CD4-positive, alpha-beta T cell treated with Interleukin-17A for 4 hours (primary cell): Measurements from ENCODE around the gene PDZD7.

Experiments
- DNase-seq: peaks from one replicate; pipeline ENCODE4 v3.0.0-alpha.2; 2020; ENCODE audit warnings: mixed read lengths

Gene PDZD7

GRCh38 chr10:101031128-101031795 lies at the start of gene PDZD7, which contains the start of gene SFXN3:
Gene PDZD7, minus strand, starts transcription at chr10:101031129. Its CDS starts 910 bp downstream, at chr10:101030219.
Gene SFXN3, plus strand, starts transcription at chr10:101031234. Its CDS starts 3,461 bp downstream, at chr10:101034695.
- peak; percentile 98 for DNase-seq

GRCh38 chr10:101079874-101080273 lies 48.9 kb upstream of the PDZD7 start:
- DNase-seq: no peak

- DNase-seq: no peak
Measured at GRCh38 chr10:101076630-101077029, 45.7 kb upstream of the PDZD7 start.

DNA sequence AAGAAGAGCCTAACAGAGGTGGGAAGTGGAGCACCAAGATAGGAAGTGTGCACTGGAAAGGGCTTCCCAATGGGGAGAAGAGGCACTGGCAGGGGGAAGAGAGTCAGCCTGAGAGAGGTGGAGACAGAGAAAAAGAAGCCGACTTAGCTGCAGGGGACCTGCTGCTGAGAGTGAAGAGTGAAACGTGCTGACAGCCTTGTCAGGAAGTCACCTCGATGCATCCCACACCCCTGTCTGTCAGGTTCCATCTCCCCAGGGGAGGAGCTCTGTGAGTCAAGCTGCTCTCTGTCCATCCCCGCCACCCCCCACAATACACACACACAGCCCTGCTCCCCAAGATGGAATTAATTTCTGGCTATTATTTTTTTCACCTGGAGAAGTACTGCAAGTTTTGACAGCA lies 44.8 kb upstream of the PDZD7 start:
- DNase-seq: no peak

- DNase-seq: no peak
Measured at GRCh38 chr10:101073631-101074030, 42.7 kb upstream of the PDZD7 start.

- DNase-seq: no peak
Measured at GRCh38 chr10:101072923-101073322, 42.0 kb upstream of the PDZD7 start.

DNA sequence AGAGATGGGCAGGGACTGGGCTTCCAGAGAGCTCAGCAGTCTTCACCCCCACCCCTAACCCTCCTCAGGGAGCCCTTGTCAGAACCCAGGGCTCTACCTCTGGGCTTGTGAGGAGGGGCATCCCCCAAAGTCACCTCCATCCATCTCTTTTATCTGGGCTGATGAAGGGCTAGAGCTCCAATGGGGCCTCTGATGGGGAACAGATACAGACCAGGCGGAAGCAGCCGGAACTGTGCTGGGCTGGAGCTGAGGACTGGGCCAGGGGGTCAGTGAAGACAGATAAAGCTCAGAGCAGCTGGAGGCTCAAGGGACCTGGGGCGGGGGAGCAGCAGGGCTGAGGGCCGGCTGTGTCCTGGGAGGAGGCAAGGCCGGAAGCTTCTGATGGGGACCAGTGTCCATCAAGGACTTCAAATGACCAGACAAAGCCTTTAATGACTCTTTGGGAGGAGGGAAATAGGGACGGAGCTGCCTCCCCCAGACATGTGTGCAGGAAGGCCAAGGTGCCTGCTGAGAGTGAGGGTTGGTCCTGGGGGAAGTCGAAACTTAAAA lies 41.0 kb upstream of the PDZD7 start:
- no peak for DNase-seq

DNA sequence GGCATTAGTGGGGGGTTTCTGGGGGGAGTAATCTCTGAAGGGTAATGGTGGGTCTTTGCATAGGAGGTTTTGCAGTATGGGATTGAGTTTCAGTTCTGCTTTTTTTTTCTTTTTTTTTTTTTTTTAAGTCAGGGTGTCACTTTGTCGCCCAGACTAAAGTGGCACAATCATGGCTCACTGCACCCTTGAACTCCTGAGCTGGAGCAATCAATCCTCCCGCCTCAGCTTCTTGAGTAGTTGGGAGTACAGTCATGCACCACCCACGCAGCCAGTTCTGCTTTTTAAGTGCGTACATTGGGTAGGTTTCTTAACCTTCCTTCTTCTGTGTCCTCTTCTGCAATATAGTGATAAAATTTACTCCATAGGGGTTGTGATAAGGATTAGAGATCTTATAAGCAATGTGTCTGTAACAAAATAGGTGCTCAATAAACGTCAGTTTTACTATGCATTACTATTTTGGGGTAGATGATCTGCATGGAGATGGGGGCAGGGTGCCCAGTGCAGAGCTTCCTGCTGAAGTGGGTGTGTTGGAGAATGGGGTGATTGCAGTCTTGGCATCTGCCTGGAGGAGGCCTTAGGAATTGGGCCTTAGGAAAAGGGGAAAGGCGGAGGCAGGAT lies 40.4 kb upstream of the PDZD7 start:
- DNase-seq: no peak

DNA sequence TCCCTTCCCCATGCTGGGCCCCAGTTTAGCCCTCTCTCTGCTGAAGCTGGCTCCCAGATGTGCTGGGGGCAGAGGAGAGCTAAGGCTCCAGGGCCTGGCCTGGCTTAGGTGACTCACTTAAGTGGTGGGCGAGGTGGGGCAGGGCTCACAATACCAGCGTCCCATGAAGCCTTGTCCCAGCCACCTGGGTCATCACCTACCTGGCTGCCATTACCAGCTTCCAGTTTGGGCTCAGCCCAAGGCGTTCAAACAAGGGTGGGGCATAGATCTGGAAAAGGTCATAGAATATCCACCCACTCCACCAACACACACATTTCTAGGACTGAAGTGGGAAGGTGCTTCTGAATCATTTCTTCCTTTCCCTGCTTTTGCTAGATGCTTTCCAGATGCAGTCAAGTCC lies 39.2 kb upstream of the PDZD7 start:
- no peak for DNase-seq

DNA sequence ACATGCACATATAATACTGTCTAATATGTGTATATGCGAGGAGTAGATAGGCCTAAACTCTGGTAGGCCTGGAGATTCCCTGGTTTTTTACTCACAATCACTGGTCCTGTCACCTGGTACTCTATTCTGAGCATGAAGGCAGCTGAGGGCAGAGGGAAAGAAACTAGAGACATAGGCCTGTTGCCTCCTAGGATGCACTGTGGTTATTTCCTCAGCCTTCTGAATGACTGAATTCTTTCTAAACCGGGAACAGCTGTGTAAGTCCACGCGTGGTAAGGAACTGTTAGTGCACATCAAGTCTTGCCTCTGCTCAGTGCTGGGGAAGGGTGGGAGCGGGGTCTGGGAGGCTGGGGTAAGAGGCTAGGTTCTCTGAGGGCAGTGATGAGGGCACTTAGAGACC lies 38.5 kb upstream of the PDZD7 start:
- no peak for DNase-seq

DNA sequence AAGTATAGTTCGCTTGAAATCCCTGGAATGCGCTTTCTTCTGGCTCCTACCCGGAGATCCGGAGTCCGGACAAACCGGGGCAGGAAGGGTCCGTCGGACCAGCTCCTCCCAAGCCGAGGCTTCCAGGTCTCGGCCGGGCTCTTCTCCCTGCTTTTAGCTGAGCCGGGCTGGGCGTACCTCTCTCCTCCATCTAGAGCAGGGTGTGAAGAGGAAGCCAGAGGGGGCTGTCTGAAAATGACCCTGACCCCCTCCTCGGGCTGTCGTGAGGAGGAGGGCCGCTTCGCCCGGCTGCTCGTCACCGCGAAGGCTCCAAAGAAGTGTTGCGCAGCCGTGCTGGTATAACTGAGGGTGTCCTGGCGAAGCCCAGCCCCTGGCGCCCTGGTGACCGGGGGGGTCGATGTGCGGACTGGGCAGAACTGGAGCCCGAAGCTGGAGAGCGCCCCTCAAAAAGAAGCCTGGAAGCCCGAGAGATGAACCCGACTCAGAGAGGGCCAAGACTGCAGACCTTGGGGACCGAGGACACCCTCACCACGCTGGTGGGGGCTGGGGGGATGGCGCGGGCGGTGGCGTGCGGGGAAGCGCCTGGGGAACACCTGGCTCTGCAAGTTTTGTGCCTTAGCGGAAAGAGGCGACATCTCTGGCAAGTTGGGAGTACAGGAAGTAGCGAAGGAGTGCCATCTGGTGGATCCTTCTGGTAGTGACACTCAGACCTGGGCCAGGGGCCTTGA lies 36.6 kb upstream of the PDZD7 start:
- peak; percentile 82 for DNase-seq

DNA sequence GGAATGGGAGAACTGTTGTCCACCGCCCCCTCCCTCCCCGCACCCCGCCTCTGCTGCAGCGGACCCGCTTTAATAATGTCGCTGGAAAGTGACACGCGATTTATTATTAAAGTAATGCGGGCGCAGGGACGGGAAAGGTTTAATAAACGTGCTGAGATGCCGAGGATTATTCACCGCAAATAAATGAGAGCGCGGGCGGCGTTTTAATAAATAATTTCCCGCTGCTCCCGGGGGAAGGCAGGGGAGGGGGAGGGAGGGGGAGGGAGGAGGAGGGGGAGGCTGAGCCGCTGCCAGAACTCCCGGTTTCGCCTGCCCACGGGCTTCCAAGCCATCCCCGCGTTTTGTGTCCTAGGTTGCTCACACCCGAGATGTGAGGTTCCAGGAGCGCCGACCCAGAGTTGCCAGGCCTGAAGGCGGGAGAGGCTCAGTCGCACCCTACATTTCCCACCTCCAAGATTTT lies 36.0 kb upstream of the PDZD7 start:
- peak; percentile 9 for DNase-seq

- peak; percentile 68 for DNase-seq
Measured at GRCh38 chr10:101066146-101066895, 35.4 kb upstream of the PDZD7 start.

- no peak for DNase-seq
Measured at GRCh38 chr10:101065481-101066145, 34.7 kb upstream of the PDZD7 start.

DNA sequence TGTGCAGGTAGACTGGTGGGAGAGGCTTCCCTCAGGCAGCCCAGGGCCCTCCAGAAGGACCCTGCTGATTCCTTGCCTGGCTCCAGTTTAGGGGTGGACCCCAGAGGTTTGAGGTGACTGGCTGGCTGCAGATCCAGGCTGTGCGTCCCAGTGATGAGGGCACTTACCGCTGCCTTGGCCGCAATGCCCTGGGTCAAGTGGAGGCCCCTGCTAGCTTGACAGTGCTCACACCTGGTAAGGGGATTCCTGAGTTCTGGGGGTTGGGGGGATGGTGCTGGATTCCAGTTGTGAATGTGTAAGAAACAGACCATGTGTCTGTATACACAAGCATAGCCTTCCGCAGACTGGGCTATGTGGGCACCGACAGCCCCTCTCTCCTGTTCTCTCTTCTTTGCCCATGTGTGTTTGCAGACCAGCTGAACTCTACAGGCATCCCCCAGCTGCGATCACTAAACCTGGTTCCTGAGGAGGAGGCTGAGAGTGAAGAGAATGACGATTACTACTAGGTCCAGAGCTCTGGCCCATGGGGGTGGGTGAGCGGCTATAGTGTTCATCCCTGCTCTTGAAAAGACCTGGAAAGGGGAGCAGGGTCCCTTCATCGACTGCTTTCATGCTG lies 33.6 kb upstream of the PDZD7 start:
- no peak for DNase-seq

DNA sequence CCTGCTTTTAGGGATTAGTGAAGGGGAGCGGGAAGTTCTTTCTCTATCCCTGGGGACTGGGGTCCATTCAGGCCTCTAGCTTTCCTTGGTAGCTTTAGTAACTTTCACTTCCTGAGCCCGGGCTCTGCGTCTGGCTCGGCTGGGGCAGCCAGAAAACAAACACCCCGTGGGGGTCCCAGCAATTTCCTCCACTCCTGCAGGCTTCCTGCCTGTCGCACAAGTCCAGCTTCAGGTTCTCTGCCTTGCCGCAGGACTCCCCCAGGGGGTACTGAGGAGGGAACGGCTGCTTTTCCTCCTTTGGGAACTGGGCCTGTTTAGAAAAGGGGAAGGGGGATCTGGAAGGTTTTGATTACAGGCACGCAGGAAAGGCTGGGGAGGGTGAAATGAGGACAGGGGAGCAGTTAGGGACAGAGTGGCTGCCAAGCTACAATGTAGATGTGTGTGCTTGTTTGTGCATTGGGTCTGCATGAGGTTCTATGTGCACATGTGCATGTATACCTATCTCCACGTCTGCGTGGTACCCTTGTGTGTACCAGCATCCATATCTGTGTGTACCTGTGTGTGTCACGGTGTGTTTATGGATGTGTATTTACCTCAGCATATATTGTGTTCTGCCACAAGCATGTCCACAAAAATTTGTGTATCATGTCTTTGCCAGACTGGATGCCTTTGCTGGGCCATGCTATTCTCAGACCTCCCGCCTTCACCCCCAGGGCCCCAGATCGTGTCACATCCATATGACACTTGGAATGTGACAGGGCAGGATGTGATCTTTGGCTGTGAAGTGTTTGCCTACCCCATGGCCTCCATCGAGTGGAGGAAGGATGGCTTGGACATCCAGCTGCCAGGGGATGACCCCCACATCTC lies 32.9 kb upstream of the PDZD7 start:
- DNase-seq: no peak

DNA sequence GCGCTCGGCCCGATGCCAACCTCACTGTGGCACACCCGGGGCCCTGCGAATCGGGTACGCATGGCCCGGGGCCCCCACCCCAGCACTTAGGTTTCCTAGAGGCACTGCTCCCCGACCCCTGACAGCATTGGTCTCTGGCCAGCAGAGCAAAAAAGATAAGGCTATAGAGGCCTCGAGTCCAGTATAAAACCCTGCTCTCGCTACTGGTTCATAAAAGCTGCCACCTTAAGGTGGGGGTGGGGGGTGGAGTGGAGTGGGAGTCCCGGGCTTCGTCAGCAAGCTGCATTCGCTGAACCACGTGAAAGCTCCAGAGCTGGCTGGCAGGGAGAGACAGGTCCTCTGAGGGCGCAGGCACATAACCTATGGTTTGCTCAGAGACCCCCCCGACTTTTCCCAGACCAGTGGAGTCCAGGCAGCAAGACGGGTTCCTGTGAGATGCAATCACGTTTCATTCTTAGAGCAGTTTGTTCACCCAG lies 32.2 kb upstream of the PDZD7 start:
- DNase-seq: no peak

DNA sequence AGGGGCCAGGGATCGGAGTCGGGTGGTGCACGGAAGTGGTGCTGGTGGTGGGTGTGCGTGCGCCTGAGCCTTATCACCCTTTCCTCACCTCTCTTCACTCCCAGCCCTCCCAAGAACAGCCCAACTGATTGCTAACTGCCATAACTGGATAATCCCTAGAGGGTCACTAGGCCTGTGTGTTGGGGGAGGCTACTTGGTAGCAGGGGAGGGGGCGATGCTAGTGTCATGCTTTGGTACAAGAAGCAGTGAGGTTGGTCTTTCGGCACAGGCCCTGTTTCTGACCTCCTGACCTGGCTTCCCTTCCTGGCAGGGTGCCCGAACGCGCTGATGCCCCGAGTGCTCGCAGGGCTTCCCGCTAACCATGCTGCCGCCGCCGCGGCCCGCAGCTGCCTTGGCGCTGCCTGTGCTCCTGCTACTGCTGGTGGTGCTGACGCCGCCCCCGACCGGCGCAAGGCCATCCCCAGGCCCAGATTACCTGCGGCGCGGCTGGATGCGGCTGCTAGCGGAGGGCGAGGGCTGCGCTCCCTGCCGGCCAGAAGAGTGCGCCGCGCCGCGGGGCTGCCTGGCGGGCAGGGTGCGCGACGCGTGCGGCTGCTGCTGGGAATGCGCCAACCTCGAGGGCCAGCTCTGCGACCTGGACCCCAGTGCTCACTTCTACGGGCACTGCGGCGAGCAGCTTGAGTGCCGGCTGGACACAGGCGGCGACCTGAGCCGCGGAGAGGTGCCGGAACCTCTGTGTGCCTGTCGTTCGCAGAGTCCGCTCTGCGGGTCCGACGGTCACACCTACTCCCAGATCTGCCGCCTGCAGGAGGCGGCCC lies 31.5 kb upstream of the PDZD7 start:
- DNase-seq: peak; percentile 68

GRCh38 chr10:101061624-101062231 lies 30.8 kb upstream of the PDZD7 start, which contains the start of gene KAZALD1:
Gene KAZALD1, plus strand, starts transcription at chr10:101061989. Its CDS starts 604 bp downstream, at chr10:101062593.
- no peak for DNase-seq
